Measurements from ENCODE around the gene ANGPTL8.
A peak's percentile ranks its signal among the peaks of the same experiment; 100 is the strongest.

Gene ANGPTL8

GRCh38 chr19:11267316-11268085, 28.1 kb downstream of the ANGPTL8 start:
- DNase-seq = no peak
- TF ChIP-seq POLR2A (IDR thresholded peaks at IDR 0.05; ENCODE audit: low read length) = no peak
- no peak for TF ChIP-seq GATA1 (IDR thresholded peaks at IDR 0.05; ENCODE audit: low read depth, low read length)

- DNase-seq = no peak
- no peak for TF ChIP-seq POLR2A (IDR thresholded peaks at IDR 0.05; ENCODE audit: low read length)
- TF ChIP-seq GATA1 (IDR thresholded peaks at IDR 0.05; ENCODE audit: low read depth, low read length) = no peak
Measured at GRCh38 chr19:11268783-11269267, 29.4 kb downstream of the ANGPTL8 start.

DNA sequence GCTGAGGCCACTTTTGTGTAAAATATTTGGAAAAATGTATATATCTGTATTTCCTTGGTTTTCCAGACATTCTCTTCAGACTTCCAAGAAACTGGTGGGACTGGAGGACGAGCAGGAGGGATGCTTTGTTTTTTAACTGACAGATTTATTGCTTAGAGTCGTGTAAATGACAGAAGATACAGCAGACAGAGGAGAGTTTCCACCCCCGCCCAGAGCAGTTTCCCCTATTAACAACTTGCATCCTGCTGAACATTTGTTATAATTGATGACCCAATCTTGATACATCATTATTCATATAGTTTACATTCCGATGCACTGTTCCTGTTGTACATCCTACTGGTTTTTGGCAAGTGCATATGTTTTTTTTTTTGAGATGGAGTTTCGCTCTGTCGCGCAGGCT, 30.0 kb downstream of the ANGPTL8 start:
- DNase-seq = no peak
- TF ChIP-seq GATA1 (IDR thresholded peaks at IDR 0.05; ENCODE audit: low read depth, low read length) (no peak), POLR2A (IDR thresholded peaks at IDR 0.05; ENCODE audit: low read length) (no peak)

GRCh38 chr19:11273296-11273695, 33.9 kb downstream of the ANGPTL8 start:
- DNase-seq = no peak
- TF ChIP-seq POLR2A (IDR thresholded peaks at IDR 0.05; ENCODE audit: low read length) (no peak), GATA1 (IDR thresholded peaks at IDR 0.05; ENCODE audit: low read depth, low read length) (no peak)

- no peak for TF ChIP-seq POLR2A (IDR thresholded peaks at IDR 0.05; ENCODE audit: low read length)
- TF ChIP-seq GATA1 (IDR thresholded peaks at IDR 0.05; ENCODE audit: low read depth, low read length) = no peak
- DNase-seq = no peak
Measured at GRCh38 chr19:11273989-11274388, 34.6 kb downstream of the ANGPTL8 start.

- TF ChIP-seq POLR2A (IDR thresholded peaks at IDR 0.05; ENCODE audit: low read length) (no peak), GATA1 (IDR thresholded peaks at IDR 0.05; ENCODE audit: low read depth, low read length) (no peak)
- no peak for DNase-seq
Measured at GRCh38 chr19:11274533-11275086, 35.2 kb downstream of the ANGPTL8 start.

- DNase-seq = no peak
- TF ChIP-seq GATA1 (IDR thresholded peaks at IDR 0.05; ENCODE audit: low read depth, low read length) (no peak), POLR2A (IDR thresholded peaks at IDR 0.05; ENCODE audit: low read length) (no peak)
Measured at GRCh38 chr19:11278670-11279069, 39.3 kb downstream of the ANGPTL8 start.

- no peak for TF ChIP-seq GATA1 (IDR thresholded peaks at IDR 0.05; ENCODE audit: low read depth, low read length)
- TF ChIP-seq POLR2A (IDR thresholded peaks at IDR 0.05; ENCODE audit: low read length) = no peak
- no peak for DNase-seq
Measured at GRCh38 chr19:11279505-11280236, 40.3 kb downstream of the ANGPTL8 start.

- DNase-seq = no peak
- TF ChIP-seq POLR2A (IDR thresholded peaks at IDR 0.05; ENCODE audit: low read length) = no peak
- TF ChIP-seq GATA1 (IDR thresholded peaks at IDR 0.05; ENCODE audit: low read depth, low read length) = no peak
Measured at GRCh38 chr19:11281356-11282049, 42.1 kb downstream of the ANGPTL8 start.

- no peak for DNase-seq
- TF ChIP-seq GATA1 (IDR thresholded peaks at IDR 0.05; ENCODE audit: low read depth, low read length) (no peak), POLR2A (IDR thresholded peaks at IDR 0.05; ENCODE audit: low read length) (no peak)
Measured at GRCh38 chr19:11284515-11284914, 45.1 kb downstream of the ANGPTL8 start.

GRCh38 chr19:11286312-11286974, 47.0 kb downstream of the ANGPTL8 start:
- TF ChIP-seq GATA1 (IDR thresholded peaks at IDR 0.05; ENCODE audit: low read depth, low read length) (no peak), POLR2A (IDR thresholded peaks at IDR 0.05; ENCODE audit: low read length) (no peak)
- DNase-seq = no peak

GRCh38 chr19:11288349-11288748, 48.9 kb downstream of the ANGPTL8 start:
- DNase-seq = peak in 1 of 2 experiments; percentile 35
- no peak for TF ChIP-seq GATA1 (IDR thresholded peaks at IDR 0.05; ENCODE audit: low read depth, low read length)

DNA sequence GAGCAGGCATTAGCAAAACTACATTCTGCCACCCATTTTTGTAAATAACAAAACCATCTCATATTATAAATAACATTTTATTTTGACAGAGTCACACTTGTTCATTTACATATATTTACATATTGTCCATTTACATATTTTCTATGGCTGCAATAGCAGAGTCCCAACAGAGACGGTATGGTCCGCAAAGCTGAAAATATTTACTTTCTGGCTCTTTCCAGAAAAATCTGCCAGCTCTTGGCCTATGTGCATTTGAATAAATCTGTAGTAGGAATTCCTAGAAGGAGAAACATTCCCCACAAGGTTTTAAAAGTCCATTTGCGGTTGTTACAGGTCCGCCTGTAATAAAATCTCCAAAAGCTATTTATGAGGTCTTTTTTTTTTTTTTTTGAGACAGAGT, 50.8 kb downstream of the ANGPTL8 start:
- DNase-seq = no peak
- no peak for TF ChIP-seq POLR2A (IDR thresholded peaks at IDR 0.05; ENCODE audit: low read length)
- no peak for TF ChIP-seq GATA1 (IDR thresholded peaks at IDR 0.05; ENCODE audit: low read depth, low read length)
